Fibroblast of upper back skin (primary cell): ENCODE measurements around the gene OTULINL.

Experiments
- DNase-seq: peaks from one replicate; pipeline ENCODE4 v3.0.0-alpha.2; 2013

Gene OTULINL

GRCh38 chr5:14603141-14603540 lies 21.5 kb downstream of the OTULINL start:
- no peak for DNase-seq

DNA sequence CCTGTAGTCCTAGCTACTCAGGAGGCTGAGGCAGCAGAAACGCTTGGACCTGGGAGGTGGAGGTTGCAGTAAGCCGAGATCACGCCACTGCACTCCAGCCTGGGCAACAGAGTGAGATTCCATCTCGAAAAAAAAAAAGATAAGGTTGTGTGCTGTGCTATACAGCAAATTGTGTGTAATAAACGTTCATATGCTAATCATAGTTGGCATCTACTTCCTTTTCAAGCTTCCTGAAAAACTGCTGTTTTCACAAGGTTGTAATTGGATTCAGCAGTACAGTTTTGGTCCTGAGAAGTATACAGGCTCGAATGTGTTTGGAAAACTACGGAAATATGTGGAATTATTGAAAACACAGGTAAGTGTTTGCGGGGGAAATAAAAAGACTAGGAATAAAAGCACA lies 25.5 kb downstream of the OTULINL start:
- DNase-seq: no peak

DNA sequence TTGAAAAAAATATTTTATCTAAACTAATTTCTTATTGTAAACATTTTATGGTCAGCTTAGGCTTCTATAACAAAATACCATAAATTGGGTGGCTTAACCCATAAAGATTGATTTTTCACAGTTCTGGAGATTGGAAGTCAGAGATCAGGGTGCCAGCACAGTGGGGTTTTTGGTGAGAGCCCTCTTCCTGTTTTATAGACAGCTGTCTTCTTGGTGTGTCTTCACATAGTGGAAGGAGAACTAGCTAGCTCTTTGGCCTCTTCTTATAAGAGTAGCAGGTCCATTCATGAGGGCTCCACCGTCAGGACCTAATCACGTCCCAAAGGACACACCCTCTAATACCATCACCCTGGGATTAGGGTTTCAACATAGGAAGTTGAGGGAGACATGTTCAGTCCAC lies 26.6 kb downstream of the OTULINL start:
- DNase-seq: no peak

GRCh38 chr5:14611737-14612136 lies 30.1 kb downstream of the OTULINL start:
- DNase-seq: no peak

GRCh38 chr5:14614490-14614889 lies 32.9 kb downstream of the OTULINL start:
- no peak for DNase-seq

DNA sequence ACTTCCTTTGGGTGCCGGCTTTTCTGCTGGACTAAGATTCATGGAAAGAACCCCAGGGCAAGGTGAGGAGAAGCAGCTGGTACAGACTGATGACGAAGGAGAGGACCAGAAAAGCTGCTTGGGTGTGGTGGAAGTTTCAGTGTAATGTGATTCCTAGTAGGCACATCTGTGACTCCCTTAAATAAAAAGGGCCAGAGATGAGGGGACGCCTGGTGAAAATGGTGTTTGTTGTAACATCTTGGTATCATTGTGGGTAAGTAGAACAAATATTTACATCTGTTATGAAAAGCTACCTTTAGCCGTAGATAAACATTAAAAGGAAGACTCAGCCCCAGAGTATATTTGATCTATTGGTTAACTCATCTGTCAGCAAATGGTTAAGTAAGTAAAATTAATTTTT lies 33.8 kb downstream of the OTULINL start:
- no peak for DNase-seq

DNA sequence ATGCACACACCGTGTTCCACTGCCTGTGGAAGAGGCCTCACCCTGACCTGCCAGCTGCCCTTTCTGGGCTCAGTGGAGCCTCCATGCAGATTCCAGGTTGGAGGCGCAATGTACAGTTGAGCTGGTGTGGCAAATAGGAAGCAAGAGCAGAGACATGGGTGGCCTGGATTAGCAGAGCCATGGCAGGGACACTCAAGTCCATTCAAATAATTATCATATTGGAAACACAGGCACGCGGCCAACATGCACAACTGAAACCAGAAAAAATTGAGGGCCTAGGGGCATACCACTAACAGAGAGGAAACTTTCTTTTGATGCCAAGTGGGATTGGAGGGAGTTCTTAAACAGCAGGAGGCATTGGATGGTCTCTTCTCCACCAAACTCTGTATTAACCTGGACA lies 35.8 kb downstream of the OTULINL start:
- DNase-seq: no peak

- DNase-seq: no peak
These were observed 45.7 kb downstream of the OTULINL start for GRCh38 chr5:14627270-14627669.

- DNase-seq: peak; percentile 66
These were observed 46.8 kb downstream of the OTULINL start for GRCh38 chr5:14628346-14628745.

DNA sequence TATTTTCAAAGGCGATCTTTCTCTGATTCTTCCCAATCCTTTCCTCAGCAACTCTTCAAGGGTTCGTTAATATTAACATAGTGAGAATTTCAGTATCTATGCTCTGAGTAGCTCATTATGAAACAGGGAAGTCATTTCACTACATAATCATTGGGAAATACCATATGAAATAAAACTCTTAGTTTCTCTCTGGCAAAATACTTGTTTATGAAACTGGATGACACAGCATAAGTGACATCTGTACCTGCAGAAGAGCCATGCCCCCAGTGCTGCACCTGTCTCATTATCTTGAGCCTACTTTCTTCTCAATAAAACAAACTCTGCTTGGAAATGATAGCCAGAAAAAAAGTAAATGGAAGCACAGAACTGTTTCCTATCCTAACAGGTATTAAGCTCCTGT lies 49.1 kb downstream of the OTULINL start:
- DNase-seq: no peak

DNA sequence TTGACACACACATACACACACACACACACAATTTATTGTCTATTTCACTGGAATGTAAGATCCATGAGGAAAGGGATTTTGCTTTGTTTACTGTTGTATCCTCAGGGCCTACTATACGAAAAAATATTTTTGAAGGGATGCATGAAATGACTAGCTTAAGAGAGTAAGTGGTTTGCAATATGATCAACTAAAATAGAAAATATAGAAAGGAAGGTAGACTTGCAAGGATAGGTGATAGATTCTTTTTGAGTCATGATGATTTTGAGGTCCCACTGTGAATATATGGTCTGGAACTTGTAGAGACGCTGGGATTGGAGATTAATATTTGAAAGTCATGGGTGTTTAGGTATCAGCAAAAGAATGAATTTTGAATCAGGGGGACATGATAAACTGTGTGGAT lies 54.1 kb downstream of the OTULINL start:
- DNase-seq: no peak

- DNase-seq: no peak
These were observed 59.2 kb downstream of the OTULINL start for GRCh38 chr5:14640765-14641164.

DNA sequence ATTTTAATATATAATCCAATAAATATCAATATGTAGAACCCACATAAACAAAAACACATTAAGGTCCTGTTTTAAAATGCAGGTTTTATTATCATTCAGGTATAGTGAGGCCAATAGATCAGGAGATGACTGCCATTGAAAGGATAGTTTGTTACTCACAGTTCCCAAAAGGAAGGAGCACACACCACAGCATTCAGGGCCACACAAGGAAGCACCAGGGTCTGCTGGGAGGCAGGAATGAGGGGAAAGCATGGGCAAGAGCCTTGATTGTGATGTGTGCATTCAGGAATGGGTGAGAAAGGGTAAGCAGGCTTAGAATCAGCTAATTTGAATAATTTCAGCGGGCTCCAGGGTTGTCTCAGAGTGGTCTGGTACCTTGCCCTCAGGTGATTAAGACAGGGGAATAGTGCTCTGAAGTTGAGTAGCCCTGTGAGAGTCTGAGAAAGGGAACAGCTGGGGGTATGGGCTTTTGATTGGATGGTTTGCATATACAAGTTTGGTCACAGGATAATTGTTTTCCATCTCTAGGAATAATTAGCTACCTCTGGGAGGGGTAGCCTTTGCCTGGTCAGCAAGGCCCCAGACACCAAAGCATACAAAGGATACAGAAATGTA lies 63.1 kb downstream of the OTULINL start:
- DNase-seq: no peak

- no peak for DNase-seq
These were observed 68.5 kb downstream of the OTULINL start for GRCh38 chr5:14650052-14650451.

DNA sequence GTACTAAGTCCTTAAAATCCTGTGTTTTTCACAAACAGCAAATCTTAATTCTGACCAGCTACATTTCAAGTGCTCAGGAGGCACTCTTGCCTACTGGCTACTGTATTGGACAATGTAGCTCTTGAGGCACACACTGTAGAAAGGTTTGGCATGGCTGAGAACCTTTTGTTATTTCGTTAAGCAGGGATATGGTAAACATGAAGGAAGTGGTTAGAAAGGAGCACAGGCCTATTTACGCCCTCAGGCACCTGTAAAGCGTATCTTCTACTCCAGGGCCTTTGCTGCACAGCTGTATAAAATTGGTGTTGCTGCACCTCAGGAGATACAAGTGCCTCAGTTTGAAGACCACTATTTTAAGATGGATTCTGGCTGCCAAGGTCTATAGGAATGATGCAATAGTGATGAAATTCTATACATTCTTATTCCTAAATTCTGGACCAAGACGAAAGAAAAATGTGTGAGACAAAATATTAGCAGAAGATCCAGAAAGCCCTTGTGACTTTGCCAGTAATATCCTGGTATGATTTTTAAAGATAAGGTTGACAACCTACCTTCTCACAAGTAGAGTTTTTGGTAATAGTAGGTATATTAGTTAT lies 73.7 kb downstream of the OTULINL start:
- no peak for DNase-seq

- no peak for DNase-seq
These were observed 75.3 kb downstream of the OTULINL start for GRCh38 chr5:14656898-14657297.

GRCh38 chr5:14659821-14660607 lies 78.4 kb downstream of the OTULINL start:
- peak; percentile 65 for DNase-seq

- no peak for DNase-seq
These were observed 79.2 kb downstream of the OTULINL start for GRCh38 chr5:14660833-14661232.
